Left cardiac atrium (tissue), 4 donors: ENCODE data around the gene PTPRZ1. TPM values are rescaled to one million over a fixed set of nuclear protein-coding genes. Genes with fewer than 3 reads are reported as not detected.

Source experiments
- ATAC-seq, 2 donors: fragments of 200-7000 bp; cut with Tn5 transposase; one replicate each; pipeline ENCODE4 v1.9.1; 2020; ENCODE audit warnings: mild to moderate bottlenecking in 2 of 2, moderate library complexity in 2 of 2
- DNase-seq: peaks from one replicate; pipeline ENCODE4 v3.0.0-alpha.2; 2020
- intact Hi-C, 2 donors: fragments of 100-400 bp; cut with DNase I; formaldehyde crosslinking; loops; one replicate each; pipeline versions ENCODE4 v1.14.1 to v1.15.1; 2022 to 2023
- total RNA-seq, 2 donors: library from RNA; stranded (reverse); fragmentation: NEBNext Ultra II Directional; extraction: Animal tissue kit (Norgen Biotek cat#: 25700); gene quantifications; one replicate each; pipeline ENCODE4 v1.2.1, GENCODE V29; 2021
- donor health status: DM: no; HTN: yes; CAD: no.
- donor health status: DM: no; HTN: yes; CAD: no; lungs with severe emphysema.
- donor health status: DM: yes; HTN: yes; CAD: no.
- donor health status: Dilated cardiomyopathy.

Gene PTPRZ1
- total RNA-seq, 2 donors from 2014 or later, result 0.88 to 2.1 TPM

DNA sequence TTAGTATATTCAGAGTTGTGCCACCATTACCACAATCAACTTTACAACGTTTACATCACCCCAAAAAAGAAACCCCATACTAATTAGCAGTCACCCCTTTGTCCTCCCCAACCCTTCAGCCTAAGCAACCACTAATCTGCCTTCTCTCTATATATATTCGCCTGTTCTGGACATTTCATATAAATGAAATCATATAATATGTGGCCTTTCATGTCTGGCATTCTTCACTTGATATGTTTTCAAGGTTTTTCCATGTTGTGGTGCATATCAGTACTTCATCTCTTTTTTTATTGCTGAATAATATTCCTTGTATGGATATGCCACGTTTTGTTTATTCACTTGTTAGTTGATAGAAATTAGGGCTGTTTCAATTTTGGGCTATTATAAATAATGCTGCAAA is 200.7 kb downstream of the PTPRZ1 start:
- intact Hi-C loops, result no loop called here
- ATAC-seq (no peak), DNase-seq (no peak)

DNA sequence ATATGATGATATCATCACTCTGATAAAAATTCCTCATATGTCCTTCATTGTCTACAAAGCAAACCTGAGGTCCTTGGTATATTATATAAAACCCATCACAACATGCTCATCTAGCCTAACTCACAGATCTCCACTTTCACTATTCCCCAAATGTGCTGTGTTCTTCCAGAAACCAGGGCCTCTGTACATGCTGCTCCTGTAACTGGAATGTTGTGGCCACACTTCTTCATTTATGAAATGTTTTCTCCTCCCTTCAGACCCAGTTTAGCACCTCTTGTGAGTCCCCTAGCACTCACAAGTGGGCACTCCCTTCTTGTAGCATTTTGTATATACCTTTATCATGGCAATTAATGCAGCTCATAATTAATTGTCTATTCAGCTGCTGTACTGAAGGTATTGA is 209.2 kb downstream of the PTPRZ1 start:
- intact Hi-C loops, result no loop called here
- ATAC-seq, result no peak
- DNase-seq, result no peak

DNA sequence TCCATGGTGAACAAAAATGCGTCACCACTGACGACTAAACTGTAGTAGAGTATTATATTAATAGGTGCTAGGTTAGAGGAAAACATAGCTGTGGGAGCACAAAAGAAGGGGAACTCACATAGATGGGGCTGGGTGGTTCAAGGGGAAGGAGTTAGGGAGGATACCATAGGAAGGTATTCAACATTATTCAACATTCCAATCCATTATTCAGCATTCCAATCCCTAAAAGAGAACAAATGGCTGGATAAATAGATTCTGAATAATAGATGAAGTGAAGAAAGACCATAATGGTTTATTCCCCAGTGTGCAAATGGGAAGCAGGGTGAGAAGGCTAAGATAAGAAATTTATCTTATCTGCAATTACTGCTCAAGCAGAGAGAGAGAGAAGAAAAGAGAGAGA is 209.7 kb downstream of the PTPRZ1 start:
- intact Hi-C loops, result no loop called here
- no peak for ATAC-seq

DNA sequence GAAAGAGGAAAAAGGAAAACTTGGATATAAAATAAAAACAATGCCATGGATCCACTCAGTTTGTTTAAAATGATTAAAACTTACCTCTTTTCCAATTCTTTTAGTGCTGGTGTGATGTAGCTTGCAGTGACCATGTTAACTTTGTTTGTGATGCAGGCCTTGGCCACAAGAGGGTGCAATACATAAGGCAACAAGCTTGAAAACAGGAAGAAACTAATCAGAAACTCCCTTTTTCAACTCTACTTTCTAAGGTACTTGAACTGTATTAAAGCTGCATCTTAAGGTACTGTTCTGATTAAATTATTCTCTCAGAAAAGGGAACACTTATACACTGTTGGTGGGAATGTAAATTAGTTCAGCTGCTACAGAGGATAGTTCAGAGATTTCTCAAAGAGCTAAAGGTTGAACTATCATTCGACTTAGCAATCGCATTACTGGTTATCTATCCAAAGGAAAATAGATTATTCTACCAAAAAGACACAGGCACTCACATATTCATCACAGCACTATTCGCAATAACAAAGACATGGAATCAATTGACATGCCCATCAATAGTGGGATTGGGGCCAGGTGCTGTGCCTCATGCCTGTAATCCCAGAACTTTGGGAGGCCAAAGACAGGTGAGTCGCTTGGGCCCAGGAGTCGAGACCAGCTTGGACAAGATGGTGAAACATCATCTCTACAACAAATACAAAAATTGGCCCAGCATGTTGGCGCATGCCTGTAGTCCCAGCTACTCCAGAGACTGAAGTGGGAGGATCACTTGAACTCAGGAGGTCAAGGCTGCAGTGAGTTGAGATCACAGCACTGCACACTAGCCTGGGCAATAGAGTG is 220.2 kb downstream of the PTPRZ1 start:
- ATAC-seq (peak; percentile 23 to 45), DNase-seq (peak; percentile 50)
- intact Hi-C loops, result loop anchor here in 1 of 2 donors (5.0 kb wide), 1 partner anchor 439 kb away; no protein-coding TSS in a partner anchor

More for the DNA sequence above, 209.7 kb downstream of the PTPRZ1 start:
- DNase-seq, result no peak

DNA sequence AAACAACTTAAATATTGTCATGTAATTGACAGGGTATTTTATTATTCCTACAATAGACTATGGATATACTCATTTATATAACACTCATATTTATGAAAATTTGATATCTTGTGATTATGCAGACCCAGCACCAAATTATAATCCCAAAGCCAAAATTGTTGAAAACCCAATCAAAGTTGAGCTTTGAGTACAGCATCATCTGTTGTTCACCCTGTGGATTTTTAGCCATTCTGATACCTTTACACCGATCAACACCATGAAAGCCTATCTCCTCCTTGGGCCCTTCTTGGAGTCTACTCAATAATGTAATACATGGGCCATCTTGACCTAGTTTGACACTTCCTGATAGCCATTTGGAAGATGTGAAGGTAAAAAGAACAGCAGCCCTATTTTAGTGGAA is 221.6 kb downstream of the PTPRZ1 start:
- DNase-seq (no peak), ATAC-seq (no peak)
- intact Hi-C loops, result loop anchor here in 1 of 2 donors (5.0 kb wide), 1 partner anchor 438 kb away; no protein-coding TSS in a partner anchor

DNA sequence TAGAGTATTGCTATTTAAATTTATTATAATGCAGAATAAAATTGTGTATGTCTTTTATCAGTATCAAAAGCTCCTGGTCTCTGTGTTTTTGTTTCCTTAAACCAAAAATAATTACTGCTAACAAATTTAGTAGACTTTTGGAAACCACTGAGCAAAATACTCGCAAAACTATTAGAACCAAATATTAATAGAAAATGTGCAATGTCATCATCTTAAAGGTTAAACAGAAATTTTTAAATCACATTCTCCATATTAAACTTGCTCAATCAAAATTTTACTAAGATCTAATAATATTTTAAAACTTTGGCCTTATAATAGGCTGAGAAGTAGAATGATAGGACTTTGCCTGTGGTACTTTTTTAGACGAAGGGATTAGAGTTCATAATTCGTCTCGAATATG is 222.7 kb downstream of the PTPRZ1 start:
- DNase-seq, result no peak

DNA sequence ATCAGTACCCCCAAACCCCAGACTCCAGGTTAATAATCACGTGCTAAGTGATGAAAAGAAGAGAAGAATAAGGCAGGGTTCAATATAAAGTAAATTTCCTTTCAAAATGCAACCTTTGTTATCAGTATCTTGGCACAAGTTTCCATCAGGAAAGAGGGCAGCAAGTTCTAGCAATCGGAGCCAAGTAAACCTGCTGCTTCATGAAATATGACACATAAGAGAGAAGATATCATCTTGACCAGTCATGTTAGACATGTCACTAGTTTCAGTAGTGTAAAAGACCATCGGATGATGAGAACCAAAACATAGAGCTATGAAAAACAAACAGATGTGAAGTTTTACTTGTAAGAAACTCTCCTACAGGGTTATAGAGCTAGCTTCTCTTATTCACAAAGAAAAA is 227.1 kb downstream of the PTPRZ1 start:
- intact Hi-C loops, result no loop called here
- ATAC-seq (no peak), DNase-seq (no peak)

More for the DNA sequence above, 222.7 kb downstream of the PTPRZ1 start:
- ATAC-seq, result no peak
- intact Hi-C loops, result no loop called here

DNA sequence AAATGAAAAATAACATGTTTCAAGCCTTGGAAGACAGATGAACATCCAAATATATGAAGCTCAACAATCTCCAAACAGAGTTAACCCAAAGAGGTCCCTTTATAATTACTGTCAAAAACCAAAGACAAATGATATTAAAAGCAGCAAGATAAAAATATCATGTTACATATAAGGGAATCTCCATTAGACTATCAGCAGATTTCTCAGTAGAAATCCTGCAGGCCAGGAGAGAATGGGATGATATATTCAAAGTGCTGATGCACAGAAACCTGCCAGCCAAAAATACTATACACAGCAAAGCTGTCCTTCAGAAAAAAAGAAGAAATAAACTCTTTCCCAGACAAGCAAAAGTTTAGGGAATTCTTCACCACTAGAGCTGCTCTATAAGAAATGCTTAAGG is 230.1 kb downstream of the PTPRZ1 start:
- intact Hi-C loops, result no loop called here
- no peak for ATAC-seq
- DNase-seq, result no peak
